Hepatocyte (in vitro differentiated cells): ENCODE data around the gene APOO. TPM values are rescaled to one million over a fixed set of nuclear protein-coding genes. Genes with fewer than 3 reads are reported as not detected.

ENCODE experiments used
- DNase-seq: peaks from one replicate; pipeline ENCODE4 v3.0.0-alpha.2; 2016; ENCODE audit warnings: low spot score
- H2AFZ ChIP-seq: fragments of 200-600 bp; sonication (generic); 2 replicates; pipeline ENCODE4 v1.6.0; 2016; ENCODE audit warnings: antibody characterized with exemption, mild to moderate bottlenecking
- H3K27ac ChIP-seq: fragments of 200-600 bp; sonication (generic); 2 replicates; pipeline ENCODE4 v1.5.1; 2016; ENCODE audit warnings: mild to moderate bottlenecking
- H3K27me3 ChIP-seq: fragments of 200-600 bp; sonication (generic); 2 replicates; pipeline ENCODE4 v1.6.1; 2016
- H3K36me3 ChIP-seq: fragments of 200-600 bp; sonication (generic); replicated peaks from 2 replicates; pipeline ENCODE4 v1.5.1; 2016; ENCODE audit warnings: low read depth; ENCODE audit not compliant: insufficient read depth
- H3K4me1 ChIP-seq: fragments of 200-600 bp; sonication (generic); 2 replicates; pipeline ENCODE4 v1.5.1; 2016; ENCODE audit warnings: mild to moderate bottlenecking, moderate library complexity; ENCODE audit not compliant: insufficient read depth
- H3K4me2 ChIP-seq: fragments of 200-600 bp; sonication (generic); 2 replicates; pipeline ENCODE4 v1.6.0; 2016
- H3K4me3 ChIP-seq: fragments of 200-600 bp; sonication (generic); 2 replicates; pipeline ENCODE4 v1.5.1; 2016; ENCODE audit warnings: mild to moderate bottlenecking
- H3K79me2 ChIP-seq: fragments of 200-600 bp; sonication (generic); 2 replicates; pipeline ENCODE4 v1.6.0; 2017; ENCODE audit warnings: mild to moderate bottlenecking
- H3K9me2 ChIP-seq: fragments of 200-600 bp; sonication (generic); replicated peaks from 2 replicates; pipeline ENCODE4 v1.6.0; 2017; ENCODE audit warnings: mild to moderate bottlenecking; ENCODE audit not compliant: insufficient read depth
- H3K9me3 ChIP-seq: fragments of 200-600 bp; sonication (generic); 2 replicates; pipeline ENCODE4 v1.5.1; 2016; ENCODE audit warnings: low read depth, mild to moderate bottlenecking
- H4K20me1 ChIP-seq: fragments of 200-600 bp; sonication (generic); 2 replicates; pipeline ENCODE4 v1.6.0; 2016; ENCODE audit warnings: mild to moderate bottlenecking; ENCODE audit not compliant: insufficient read depth, poor library complexity, severe bottlenecking
- CTCF ChIP-seq: fragments of 200-600 bp; sonication (generic); IDR thresholded peaks from 2 replicates; pipeline ENCODE4 v1.5.1; 2016; ENCODE audit warnings: antibody characterized with exemption, mild to moderate bottlenecking; ENCODE audit not compliant: poor library complexity
- EZH2 ChIP-seq: fragments of 200-600 bp; sonication (generic); IDR thresholded peaks from 2 replicates; pipeline ENCODE4 v1.6.1; 2016; ENCODE audit warnings: antibody characterized with exemption, mild to moderate bottlenecking, borderline replicate concordance
- EZH2phosphoT487 ChIP-seq: fragments of 200-600 bp; sonication (generic); IDR thresholded peaks from one replicate; pipeline ENCODE4 v1.6.1; 2018; ENCODE audit warnings: antibody characterized with exemption, mild to moderate bottlenecking, low read depth, moderate library complexity; ENCODE audit not compliant: unreplicated experiment, severe bottlenecking
- WGBS: methylation state at CpG from one replicate; pipeline ENCODE4 v1.1.6; 2016; ENCODE audit warnings: low lambda C conversion rate; ENCODE audit errors: missing lambda C conversion rate; 5-methylcytosine and 5-hydroxymethylcytosine counted together
- polyA plus RNA-seq: library from polyadenylated mRNA; unstranded; fragments of >200 nt; fragmentation: Nextera tagmentation; extraction: Ambion mirVana; gene quantifications from 2 replicates; pipeline ENCODE4 v1.2.1, GENCODE V29; 2016
- total RNA-seq: library from RNA; depleted of rRNA; stranded (reverse); fragments of >200 nt; gene quantifications from 2 replicates; pipeline ENCODE4 v1.2.3, GENCODE V29; 2014

Gene APOO
- total and polyA plus RNA-seq, 2 experiments from 2014 or later: 27.0 to 45.1 TPM

GRCh38 chrX:23887451-23887850, 20.3 kb downstream of the APOO start:
- Histone ChIP-seq H3K9me3 (no peaks in the 10 kb centered on the region), H3K79me2 (no peaks in the 10 kb centered on the region), H3K9me2 (no peaks in the 10 kb centered on the region), H4K20me1 (no peaks in the 10 kb centered on the region), H2AFZ (no peak overlapping the region), H3K27me3 (no peaks in the 10 kb centered on the region), H3K4me2 (peak overlapping the region; percentile 27), H3K36me3 (no peaks in the 10 kb centered on the region), H3K4me1 (peaks cover 28% of the 10 kb centered on the region), H3K27ac (peak overlapping the region; percentile 83), H3K4me3 (no peak overlapping the region)
- no peak for DNase-seq
- TF ChIP-seq CTCF (no peak), EZH2phosphoT487 (no peak), EZH2 (no peak)
- WGBS: 92% methylated on average over 6 of the region's 6 CpGs

GRCh38 chrX:23885803-23886202, 21.9 kb downstream of the APOO start:
- TF ChIP-seq EZH2 (no peak), EZH2phosphoT487 (no peak), CTCF (no peak)
- no peaks in the 10 kb centered on the region for H3K79me2 ChIP-seq
- no peak overlapping the region for H3K4me3 ChIP-seq
- H3K4me1 ChIP-seq: peaks cover 28% of the 10 kb centered on the region
- no peak for DNase-seq
- no peaks in the 10 kb centered on the region for H4K20me1 ChIP-seq
- H3K4me2 ChIP-seq: no peak overlapping the region
- 61% methylated on average over 3 of the region's 3 CpGs for WGBS
- H2AFZ ChIP-seq: no peak overlapping the region
- no peaks in the 10 kb centered on the region for H3K9me2 ChIP-seq
- no peaks in the 10 kb centered on the region for H3K36me3 ChIP-seq
- no peaks in the 10 kb centered on the region for H3K27me3 ChIP-seq
- H3K27ac ChIP-seq: peak overlapping the region; percentile 31
- H3K9me3 ChIP-seq: no peaks in the 10 kb centered on the region

GRCh38 chrX:23884427-23885024, 23.2 kb downstream of the APOO start:
- H3K27me3 ChIP-seq: no peaks in the 10 kb centered on the region
- 89% methylated on average over 4 of the region's 4 CpGs for WGBS
- H3K79me2 ChIP-seq: no peaks in the 10 kb centered on the region
- H2AFZ ChIP-seq: no peak overlapping the region
- no peaks in the 10 kb centered on the region for H3K36me3 ChIP-seq
- no peak overlapping the region for H3K4me3 ChIP-seq
- TF ChIP-seq EZH2phosphoT487 (no peak), EZH2 (no peak), CTCF (no peak)
- H3K27ac ChIP-seq: peak overlapping the region; percentile 69
- peaks cover 30% of the 10 kb centered on the region for H3K4me1 ChIP-seq
- no peak overlapping the region for H3K4me2 ChIP-seq
- H3K9me2 ChIP-seq: no peaks in the 10 kb centered on the region
- no peaks in the 10 kb centered on the region for H3K9me3 ChIP-seq
- no peaks in the 10 kb centered on the region for H4K20me1 ChIP-seq
- DNase-seq: no peak
